Measurements from ENCODE around the gene RPLP1. TPM values are rescaled to one million over a fixed set of nuclear protein-coding genes. Genes with fewer than 3 reads are reported as not detected.

Gene RPLP1
- total RNA-seq, 1 experiment from 2014 or later: 393 TPM

- H3K36me3 ChIP-seq (replicated peaks; ENCODE audit: control insufficient read depth, insufficient read depth, low read length): peaks cover 20% of the 10 kb centered on the region
- DNase-seq: no peak
- H3K27me3 ChIP-seq (ENCODE audit: control insufficient read depth, insufficient read depth, low read length): no peaks in the 10 kb centered on the region
- peak overlapping the region; percentile 97 for H3K4me3 ChIP-seq (ENCODE audit: insufficient read depth, low read depth, low read length)
Measured at GRCh38 chr15:69451951-69452691, 497 bp upstream of the RPLP1 start.

- no peak for DNase-seq
- Histone ChIP-seq H3K27me3 (ENCODE audit: control insufficient read depth, insufficient read depth, low read length) (no peaks in the 10 kb centered on the region), H3K4me3 (ENCODE audit: insufficient read depth, low read depth, low read length) (no peak overlapping the region), H3K36me3 (replicated peaks; ENCODE audit: control insufficient read depth, insufficient read depth, low read length) (peaks cover 16% of the 10 kb centered on the region)
Measured at GRCh38 chr15:69454953-69455352, 2.3 kb downstream of the RPLP1 start.

- no peaks in the 10 kb centered on the region for H3K27me3 ChIP-seq (ENCODE audit: control insufficient read depth, insufficient read depth, low read length)
- no peak overlapping the region for H3K4me3 ChIP-seq (ENCODE audit: insufficient read depth, low read depth, low read length)
- no peak for DNase-seq
- peaks cover 16% of the 10 kb centered on the region for H3K36me3 ChIP-seq (replicated peaks; ENCODE audit: control insufficient read depth, insufficient read depth, low read length)
Measured at GRCh38 chr15:69456208-69457166, 3.9 kb downstream of the RPLP1 start.

GRCh38 chr15:69457304-69458280 lies 5.0 kb downstream of the RPLP1 start:
- no peak for DNase-seq
- no peak overlapping the region for H3K4me3 ChIP-seq (ENCODE audit: insufficient read depth, low read depth, low read length)
- no peaks in the 10 kb centered on the region for H3K27me3 ChIP-seq (ENCODE audit: control insufficient read depth, insufficient read depth, low read length)
- H3K36me3 ChIP-seq (replicated peaks; ENCODE audit: control insufficient read depth, insufficient read depth, low read length): peaks cover 16% of the 10 kb centered on the region

- no peaks in the 10 kb centered on the region for H3K27me3 ChIP-seq (ENCODE audit: control insufficient read depth, insufficient read depth, low read length)
- H3K4me3 ChIP-seq (ENCODE audit: insufficient read depth, low read depth, low read length): no peak overlapping the region
- no peak for DNase-seq
- peaks cover 13% of the 10 kb centered on the region for H3K36me3 ChIP-seq (replicated peaks; ENCODE audit: control insufficient read depth, insufficient read depth, low read length)
Measured at GRCh38 chr15:69459066-69459465, 6.4 kb downstream of the RPLP1 start.

GRCh38 chr15:69460481-69460880 lies 7.9 kb downstream of the RPLP1 start:
- no peak for DNase-seq
- no peaks in the 10 kb centered on the region for H3K27me3 ChIP-seq (ENCODE audit: control insufficient read depth, insufficient read depth, low read length)
- H3K4me3 ChIP-seq (ENCODE audit: insufficient read depth, low read depth, low read length): no peak overlapping the region
- peaks cover 5% of the 10 kb centered on the region for H3K36me3 ChIP-seq (replicated peaks; ENCODE audit: control insufficient read depth, insufficient read depth, low read length)

GRCh38 chr15:69462030-69462492 lies 9.4 kb downstream of the RPLP1 start:
- Histone ChIP-seq H3K4me3 (ENCODE audit: insufficient read depth, low read depth, low read length) (peak overlapping the region; percentile 41), H3K27me3 (ENCODE audit: control insufficient read depth, insufficient read depth, low read length) (no peaks in the 10 kb centered on the region), H3K36me3 (replicated peaks; ENCODE audit: control insufficient read depth, insufficient read depth, low read length) (no peaks in the 10 kb centered on the region)
- no peak for DNase-seq

GRCh38 chr15:69462493-69463181 lies 10.0 kb downstream of the RPLP1 start:
- Histone ChIP-seq H3K27me3 (ENCODE audit: control insufficient read depth, insufficient read depth, low read length) (no peaks in the 10 kb centered on the region), H3K4me3 (ENCODE audit: insufficient read depth, low read depth, low read length) (peak overlapping the region; percentile 41), H3K36me3 (replicated peaks; ENCODE audit: control insufficient read depth, insufficient read depth, low read length) (no peaks in the 10 kb centered on the region)
- peak; percentile 98 for DNase-seq

GRCh38 chr15:69463182-69463756 lies 10.7 kb downstream of the RPLP1 start:
- no peaks in the 10 kb centered on the region for H3K36me3 ChIP-seq (replicated peaks; ENCODE audit: control insufficient read depth, insufficient read depth, low read length)
- no peaks in the 10 kb centered on the region for H3K27me3 ChIP-seq (ENCODE audit: control insufficient read depth, insufficient read depth, low read length)
- no peak for DNase-seq
- peak overlapping the region; percentile 37 for H3K4me3 ChIP-seq (ENCODE audit: insufficient read depth, low read depth, low read length)

GRCh38 chr15:69465253-69465652 lies 12.6 kb downstream of the RPLP1 start:
- no peak for DNase-seq
- Histone ChIP-seq H3K36me3 (replicated peaks; ENCODE audit: control insufficient read depth, insufficient read depth, low read length) (no peaks in the 10 kb centered on the region), H3K4me3 (ENCODE audit: insufficient read depth, low read depth, low read length) (no peak overlapping the region), H3K27me3 (ENCODE audit: control insufficient read depth, insufficient read depth, low read length) (no peaks in the 10 kb centered on the region)

GRCh38 chr15:69466733-69467132 lies 14.1 kb downstream of the RPLP1 start:
- no peak for DNase-seq
- Histone ChIP-seq H3K4me3 (ENCODE audit: insufficient read depth, low read depth, low read length) (no peak overlapping the region), H3K36me3 (replicated peaks; ENCODE audit: control insufficient read depth, insufficient read depth, low read length) (no peaks in the 10 kb centered on the region), H3K27me3 (ENCODE audit: control insufficient read depth, insufficient read depth, low read length) (no peaks in the 10 kb centered on the region)

GRCh38 chr15:69467636-69468035 lies 15.0 kb downstream of the RPLP1 start:
- H3K36me3 ChIP-seq (replicated peaks; ENCODE audit: control insufficient read depth, insufficient read depth, low read length): no peaks in the 10 kb centered on the region
- peak; percentile 40 for DNase-seq
- H3K27me3 ChIP-seq (ENCODE audit: control insufficient read depth, insufficient read depth, low read length): no peaks in the 10 kb centered on the region
- H3K4me3 ChIP-seq (ENCODE audit: insufficient read depth, low read depth, low read length): no peak overlapping the region
